HCT116 (cell line): ENCODE measurements around the gene NXN. TPM values are rescaled to one million over a fixed set of nuclear protein-coding genes. Genes with fewer than 3 reads are reported as not detected.
A peak's percentile ranks its signal among the peaks of the same experiment; 100 is the strongest.

Experiments used
- ATAC-seq: fragments of 200-7000 bp; cut with Tn5 transposase; 2 replicates; pipeline ENCODE4 v1.9.1; 2020; ENCODE audit warnings: mild to moderate bottlenecking, moderate library complexity
- BruUV-seq: library from RNA; stranded (reverse); fragments of 400-500 nt; replicated peaks from 2 replicates; lab custom pipeline; 2021; lab: Mats Ljungman, UMichigan
- CTCF ChIA-PET: fragments of 300-600 bp; sonication (Branson Sonifier 250); formaldehyde crosslinking; loops from one replicate; lab custom pipeline; 2021; ENCODE audit warnings: antibody characterized with exemption; lab: Charles Lee
- POLR2A ChIA-PET: fragments of 300-600, 350-600 bp; sonication (Branson Sonifier 250); formaldehyde crosslinking; loops from one replicate; lab custom pipeline; 2021; ENCODE audit warnings: antibody characterized with exemption; lab: Charles Lee
- RAD21 ChIA-PET, 2 experiments: fragments of 300-600 bp; sonication (Branson Sonifier 250); formaldehyde crosslinking; loops; one replicate each; lab custom pipeline; 2023; ENCODE audit warnings: low total read pairs in 2 of 2; ENCODE audit not compliant: uncharacterized antibody in 2 of 2, unreplicated experiment in 2 of 2, low non-redundant PET in 1 of 2; lab: Charles Lee
- DNase-seq: peaks from one replicate; pipeline ENCODE4 v3.0.0-alpha.2; 2010; ENCODE audit warnings: low read depth, low spot score
- H2AFZ ChIP-seq: fragments of 200-600 bp; shearing (Covaris generic), sonication (generic); 2 replicates; pipeline ENCODE4 v1.6.1; 2017; ENCODE audit warnings: low read depth, mixed run types, mixed read lengths, antibody characterized with exemption, low read length; ENCODE audit not compliant: poor library complexity, severe bottlenecking
- H3K27ac ChIP-seq: 2 replicates; pipeline ENCODE4 v1.5.1; 2012; ENCODE audit warnings: low read depth, low read length
- H3K27me3 ChIP-seq: fragments of 200-600 bp; sonication (generic); 2 replicates; pipeline ENCODE4 v1.6.1; 2016; ENCODE audit warnings: mixed run types, low read length, mixed read lengths; ENCODE audit not compliant: insufficient read depth
- H3K36me3 ChIP-seq, 2 experiments: fragments of 200-500 bp in 1 of 2; fragments of 200-600 bp in 1 of 2; sonication (Bioruptor generic) in 1 of 2; sonication (generic) in 1 of 2; 2 replicates each; pipeline versions ENCODE4 v1.5.1 to v1.6.1; 2014 to 2016; ENCODE audit warnings: low read length in 2 of 2, inconsistent platforms in 1 of 2, mixed read lengths in 1 of 2, mixed run types in 1 of 2; ENCODE audit not compliant: insufficient read depth in 2 of 2, control insufficient read depth in 1 of 2
- H3K4me1 ChIP-seq, 2 experiments: fragments of 200-600 bp in 1 of 2; sonication (generic) in 1 of 2; 2 replicates each; pipeline versions ENCODE4 v1.5.1 to v1.6.1; 2012 to 2017; ENCODE audit warnings: low read length in 2 of 2, inconsistent platforms in 1 of 2, mild to moderate bottlenecking in 1 of 2, mixed read lengths in 1 of 2, mixed run types in 1 of 2, moderate library complexity in 1 of 2; ENCODE audit not compliant: insufficient read depth in 2 of 2, control insufficient read depth in 1 of 2
- H3K4me2 ChIP-seq: fragments of 200-600 bp; sonication (generic); 2 replicates; pipeline ENCODE4 v1.6.1; 2017; ENCODE audit warnings: mixed run types, low read length, mixed read lengths
- H3K4me3 ChIP-seq, 2 experiments: fragments of 200-600 bp in 1 of 2; sonication (generic) in 1 of 2; replicated peaks in 1 of 2; 2 replicates each; pipeline ENCODE4 v1.5.1; 2011 to 2016; ENCODE audit warnings: low read length in 2 of 2, control low read depth in 1 of 2, low read depth in 1 of 2, mild to moderate bottlenecking in 1 of 2, mixed read lengths in 1 of 2, mixed run types in 1 of 2
- H3K79me2 ChIP-seq: fragments of 200-600 bp; sonication (generic); 2 replicates; pipeline ENCODE4 v1.6.1; 2017; ENCODE audit warnings: mild to moderate bottlenecking, mixed run types, low read length, moderate library complexity, mixed read lengths; ENCODE audit not compliant: insufficient read depth
- H3K9ac ChIP-seq: fragments of 200-600 bp; sonication (generic); 2 replicates; pipeline ENCODE4 v1.6.1; 2016; ENCODE audit warnings: low read length, mixed read lengths
- H3K9me2 ChIP-seq: fragments of 200-600 bp; sonication (generic), shearing (Covaris generic); 2 replicates; pipeline ENCODE4 v1.6.1; 2017; ENCODE audit warnings: mixed run types, mild to moderate bottlenecking, moderate library complexity; ENCODE audit not compliant: insufficient read depth
- H3K9me3 ChIP-seq, 2 experiments: fragments of 200-500 bp in 1 of 2; fragments of 200-600 bp in 1 of 2; sonication (Bioruptor generic) in 1 of 2; sonication (generic) in 1 of 2; 2 replicates each; pipeline ENCODE4 v1.6.1; 2014 to 2017; ENCODE audit warnings: low read length in 2 of 2, mixed read lengths in 2 of 2, inconsistent platforms in 1 of 2, low read depth in 1 of 2, mild to moderate bottlenecking in 1 of 2, mixed run types in 1 of 2, moderate library complexity in 1 of 2; ENCODE audit not compliant: control insufficient read depth in 1 of 2, insufficient read depth in 1 of 2
- H4K20me1 ChIP-seq: fragments of 200-600 bp; sonication (generic), shearing (Covaris generic); 2 replicates; pipeline ENCODE4 v1.6.1; 2017; ENCODE audit warnings: mixed run types, mild to moderate bottlenecking, moderate library complexity; ENCODE audit not compliant: insufficient read depth
- CEBPB ChIP-seq: IDR thresholded peaks from 2 replicates; pipeline ENCODE4 v1.6.1; 2012; ENCODE audit warnings: low read depth
- EGR1 ChIP-seq: IDR thresholded peaks from 2 replicates; pipeline ENCODE4 v1.6.1; 2012; ENCODE audit warnings: low read depth
- ELF1 ChIP-seq: IDR thresholded peaks from 2 replicates; pipeline ENCODE4 v1.6.1; 2012; ENCODE audit warnings: low read depth, borderline replicate concordance
- EZH2 ChIP-seq: fragments of 200-600 bp; sonication (generic); IDR thresholded peaks from 2 replicates; pipeline ENCODE4 v1.6.1; 2017; ENCODE audit warnings: antibody characterized with exemption, mixed run types
- EZH2phosphoT487 ChIP-seq: fragments of 200-600 bp; IDR thresholded peaks from 2 replicates; pipeline ENCODE4 v1.6.1; 2018; ENCODE audit warnings: antibody characterized with exemption, borderline replicate concordance
- POLR2A ChIP-seq: IDR thresholded peaks from 2 replicates; pipeline ENCODE4 v1.7.0; 2011; ENCODE audit warnings: borderline replicate concordance; ENCODE audit not compliant: insufficient read depth, insufficient read length; ENCODE audit errors: extremely low read depth
- POLR2AphosphoS5 ChIP-seq: IDR thresholded peaks from 2 replicates; pipeline ENCODE4 v1.6.1; 2011; ENCODE audit warnings: mild to moderate bottlenecking, low read depth, low read length, moderate library complexity
- SP1 ChIP-seq: IDR thresholded peaks from 2 replicates; pipeline ENCODE4 v1.6.1; 2012; ENCODE audit warnings: low read depth
- SRF ChIP-seq: IDR thresholded peaks from 2 replicates; pipeline ENCODE4 v1.6.1; 2012; ENCODE audit warnings: low read depth
- YY1 ChIP-seq: IDR thresholded peaks from 2 replicates; pipeline ENCODE4 v1.6.1; 2011; ENCODE audit warnings: low read length, low read depth, moderate library complexity, mild to moderate bottlenecking; ENCODE audit not compliant: insufficient replicate concordance; ENCODE audit errors: extremely low read depth
- ZFX ChIP-seq: fragments of 450-650 bp; IDR thresholded peaks from 2 replicates; pipeline ENCODE4 v1.6.1; 2017
- intact Hi-C: fragments of 100-400 bp; cut with micrococcal nuclease; formaldehyde crosslinking; loops from 2 replicates; pipeline ENCODE4 v1.10.0; 2022
- total RNA-seq: library from RNA; stranded (reverse); gene quantifications from one replicate; pipeline ENCODE4 v1.2.1, GENCODE V29; 2021; ENCODE audit not compliant: unreplicated experiment
- TF ChIP-seq, protein P1 (sequence below): IDR thresholded peaks from 2 replicates; pipeline ENCODE4 v1.6.1; 2012
- TF ChIP-seq, protein P2 (sequence below): IDR thresholded peaks from 2 replicates; pipeline ENCODE4 v1.6.1; 2011; ENCODE audit warnings: mild to moderate bottlenecking, low read length, moderate library complexity; ENCODE audit not compliant: insufficient replicate concordance; ENCODE audit errors: extremely low read depth
- TF ChIP-seq, protein P3 (sequence below): IDR thresholded peaks from 2 replicates; pipeline ENCODE4 v1.6.1; 2012

Gene NXN
- total RNA-seq, 1 experiment from 2014 or later, result 83.7 TPM

DNA sequence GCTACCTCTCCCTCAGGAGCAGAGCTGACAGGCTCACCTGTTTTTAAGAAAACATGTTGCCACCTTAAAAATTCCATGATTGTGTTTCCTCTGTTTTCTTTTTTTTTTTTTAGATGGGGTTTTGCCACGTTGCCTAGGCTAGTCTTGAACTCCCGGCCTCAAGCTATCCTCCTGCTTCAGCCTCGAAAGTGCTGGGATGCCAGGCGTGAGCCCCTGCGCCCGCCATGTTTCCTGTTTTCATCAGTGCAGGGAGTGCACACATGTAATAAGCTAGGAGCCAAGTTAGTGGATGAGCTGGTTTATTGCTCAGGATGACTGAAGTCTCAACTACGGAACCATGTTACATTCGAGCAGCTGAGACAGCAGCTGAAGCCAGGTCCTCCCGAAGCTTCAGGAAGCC lies 183.9 kb downstream of the NXN start:
- POLR2A ChIA-PET, result interaction anchor here (0.9 to 1.9 kb wide), 2 partner anchors 184 to 185 kb away, joined by 3 to 9 read pairs; partner anchors contain the start of gene NXN
- Histone ChIP-seq H3K27me3 (no peaks in the 10 kb centered on the region), H3K4me2 (no peak overlapping the region), H3K9me2 (no peaks in the 10 kb centered on the region), H3K27ac (no peak overlapping the region), H3K9ac (no peak overlapping the region), H4K20me1 (no peaks in the 10 kb centered on the region), H3K4me3 (no peak overlapping the region), H3K79me2 (peaks cover 17% of the 10 kb centered on the region), H3K4me1 (peaks cover 0 to 11% of the 10 kb centered on the region in 2 experiments; a peak in 2 of 4 replicates), H3K9me3 (no peaks in the 10 kb centered on the region), H3K36me3 (peaks cover 0 to 18% of the 10 kb centered on the region in 2 experiments; a peak in 2 of 4 replicates), H2AFZ (no peak overlapping the region)
- DNase-seq (no peak), ATAC-seq (no peak)
- CTCF ChIA-PET, result interaction anchor here (1.0 to 4.1 kb wide), 4 partner anchors 185 to 261 kb away, joined by 3 to 87 read pairs (median 10); partner anchors contain the start of genes NXN and TIMM22
- RAD21 ChIA-PET, result interaction anchor here (2.0 to 3.2 kb wide), 2 partner anchors 185 to 186 kb away, joined by 14 to 16 read pairs; partner anchors contain the start of gene NXN (in 1 of the 2)
- BruUV-seq, result no TSS peak
- intact Hi-C loops, result loop anchor here (1.0 kb wide), 1 partner anchor 201 kb away; no protein-coding TSS in a partner anchor
- TF ChIP-seq POLR2AphosphoS5, result no peak
- TF ChIP-seq POLR2A, result no peak
- no peak for TF ChIP-seq CEBPB

DNA sequence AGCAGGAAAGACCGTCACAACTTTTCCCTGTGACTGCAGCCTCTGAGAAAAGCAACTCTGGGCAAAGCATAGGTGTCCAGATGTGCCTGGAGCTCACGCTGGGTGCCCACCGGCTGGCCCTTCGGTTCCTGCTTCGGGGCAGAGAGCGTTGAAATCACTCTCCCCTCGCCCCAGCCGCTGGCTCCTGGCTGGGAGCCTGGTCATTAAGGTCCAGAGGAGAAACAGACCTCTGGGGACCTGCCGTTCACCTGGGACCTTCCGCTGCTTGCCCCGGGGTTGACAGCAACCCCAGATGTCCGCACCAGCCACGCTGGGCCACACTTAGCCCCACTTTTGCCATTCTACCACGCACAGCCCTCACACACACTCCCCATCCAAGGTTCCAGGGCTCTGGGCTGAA lies 184.3 kb downstream of the NXN start:
- ATAC-seq (no peak), DNase-seq (no peak)
- Histone ChIP-seq H3K27me3 (no peaks in the 10 kb centered on the region), H3K27ac (no peak overlapping the region; the same call in 1 of the 2 replicates), H3K4me1 (peaks cover 0 to 11% of the 10 kb centered on the region in 2 experiments; a peak in 2 of 4 replicates), H3K4me3 (no peak overlapping the region), H2AFZ (no peak overlapping the region), H4K20me1 (no peaks in the 10 kb centered on the region), H3K79me2 (peaks cover 17% of the 10 kb centered on the region), H3K9ac (no peak overlapping the region), H3K4me2 (peak overlapping the region; percentile 16; the same call in 1 of the 2 replicates), H3K9me3 (no peaks in the 10 kb centered on the region), H3K9me2 (no peaks in the 10 kb centered on the region), H3K36me3 (peaks cover 0 to 20% of the 10 kb centered on the region in 2 experiments; a peak in 2 of 4 replicates)
- ChIA-PET POLR2A (interaction anchor here (0.9 to 1.9 kb wide), 2 partner anchors 185 to 186 kb away, joined by 3 to 9 read pairs; partner anchors contain the start of gene NXN), CTCF (interaction anchor here (0.9 to 4.1 kb wide), 6 partner anchors 13 to 261 kb away, joined by 3 to 87 read pairs (median 4); partner anchors contain the start of genes GLOD4, MRM3, NXN and TIMM22), RAD21 (interaction anchor here (2.0 to 3.2 kb wide), 2 partner anchors 185 to 186 kb away, joined by 14 to 16 read pairs; partner anchors contain the start of gene NXN (in 1 of the 2))
- no TSS peak for BruUV-seq
- intact Hi-C loops, result loop anchor here (1.0 kb wide), 1 partner anchor 201 kb away; no protein-coding TSS in a partner anchor
- TF ChIP-seq, protein P1, sequence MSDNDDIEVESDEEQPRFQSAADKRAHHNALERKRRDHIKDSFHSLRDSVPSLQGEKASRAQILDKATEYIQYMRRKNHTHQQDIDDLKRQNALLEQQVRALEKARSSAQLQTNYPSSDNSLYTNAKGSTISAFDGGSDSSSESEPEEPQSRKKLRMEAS, result no peak
- TF ChIP-seq POLR2A, result no peak
- TF ChIP-seq YY1, result no peak
- no peak for TF ChIP-seq SRF
- TF ChIP-seq SP1, result no peak
- TF ChIP-seq, protein P2, sequence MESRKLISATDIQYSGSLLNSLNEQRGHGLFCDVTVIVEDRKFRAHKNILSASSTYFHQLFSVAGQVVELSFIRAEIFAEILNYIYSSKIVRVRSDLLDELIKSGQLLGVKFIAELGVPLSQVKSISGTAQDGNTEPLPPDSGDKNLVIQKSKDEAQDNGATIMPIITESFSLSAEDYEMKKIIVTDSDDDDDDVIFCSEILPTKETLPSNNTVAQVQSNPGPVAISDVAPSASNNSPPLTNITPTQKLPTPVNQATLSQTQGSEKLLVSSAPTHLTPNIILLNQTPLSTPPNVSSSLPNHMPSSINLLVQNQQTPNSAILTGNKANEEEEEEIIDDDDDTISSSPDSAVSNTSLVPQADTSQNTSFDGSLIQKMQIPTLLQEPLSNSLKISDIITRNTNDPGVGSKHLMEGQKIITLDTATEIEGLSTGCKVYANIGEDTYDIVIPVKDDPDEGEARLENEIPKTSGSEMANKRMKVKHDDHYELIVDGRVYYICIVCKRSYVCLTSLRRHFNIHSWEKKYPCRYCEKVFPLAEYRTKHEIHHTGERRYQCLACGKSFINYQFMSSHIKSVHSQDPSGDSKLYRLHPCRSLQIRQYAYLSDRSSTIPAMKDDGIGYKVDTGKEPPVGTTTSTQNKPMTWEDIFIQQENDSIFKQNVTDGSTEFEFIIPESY, result no peak
- no peak for TF ChIP-seq ELF1
- TF ChIP-seq EGR1, result no peak
- TF ChIP-seq CEBPB, result no peak
- TF ChIP-seq EZH2phosphoT487, result no peak
- TF ChIP-seq ZFX, result no peak
- TF ChIP-seq, protein P3, sequence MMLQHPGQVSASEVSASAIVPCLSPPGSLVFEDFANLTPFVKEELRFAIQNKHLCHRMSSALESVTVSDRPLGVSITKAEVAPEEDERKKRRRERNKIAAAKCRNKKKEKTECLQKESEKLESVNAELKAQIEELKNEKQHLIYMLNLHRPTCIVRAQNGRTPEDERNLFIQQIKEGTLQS, result no peak
- no peak for TF ChIP-seq EZH2
